Stimulated activated CD4-positive, alpha-beta T cell treated with anti-CD3 and anti-CD28 coated beads, Interleukin-12 subunit alpha, Interleukin-12 subunit beta, amount 100 ng/mL, for 48 hours (primary cell): ENCODE measurements around the gene FNDC11.

Experiments used
- DNase-seq, 3 donors: peaks; one replicate each; pipeline ENCODE4 v3.0.0-alpha.2; 2020; ENCODE audit warnings: low read depth in 2 of 3, low spot score in 1 of 3

FNDC11 gene

GRCh38 chr20:63579017-63579694 lies 25.2 kb downstream of the FNDC11 start:
- no peak for DNase-seq

- DNase-seq: peak; percentile 42 to 56 (median 51)
Measured at GRCh38 chr20:63580796-63581461, 27.0 kb downstream of the FNDC11 start.

- DNase-seq: no peak
Measured at GRCh38 chr20:63582382-63583063, 28.6 kb downstream of the FNDC11 start.

GRCh38 chr20:63585616-63586565 lies 31.9 kb downstream of the FNDC11 start:
- no peak for DNase-seq

- no peak for DNase-seq
Measured at GRCh38 chr20:63586797-63587196, 32.8 kb downstream of the FNDC11 start.

- no peak for DNase-seq
Measured at GRCh38 chr20:63587256-63587655, 33.3 kb downstream of the FNDC11 start.

- no peak for DNase-seq
Measured at GRCh38 chr20:63587776-63588591, 34.0 kb downstream of the FNDC11 start.

- no peak for DNase-seq
Measured at GRCh38 chr20:63588641-63589041, 34.7 kb downstream of the FNDC11 start.

GRCh38 chr20:63589261-63590217 lies 35.6 kb downstream of the FNDC11 start:
- DNase-seq: no peak

- no peak for DNase-seq
Measured at GRCh38 chr20:63590218-63591146, 36.5 kb downstream of the FNDC11 start.

GRCh38 chr20:63591147-63591533 lies 37.2 kb downstream of the FNDC11 start:
- no peak for DNase-seq

GRCh38 chr20:63591786-63592355 lies 37.9 kb downstream of the FNDC11 start:
- DNase-seq: no peak

- DNase-seq: no peak
Measured at GRCh38 chr20:63592661-63593060, 38.7 kb downstream of the FNDC11 start.

GRCh38 chr20:63594043-63594561 lies 40.1 kb downstream of the FNDC11 start:
- DNase-seq: no peak

GRCh38 chr20:63595416-63596127 lies 41.6 kb downstream of the FNDC11 start:
- no peak for DNase-seq

GRCh38 chr20:63596423-63596822 lies 42.5 kb downstream of the FNDC11 start:
- DNase-seq: no peak
